ENCODE results near the gene HAUS2.

Gene HAUS2

GRCh38 chr15:42611532-42611931, 62.9 kb downstream of the HAUS2 start:
- no peak for DNase-seq

DNA sequence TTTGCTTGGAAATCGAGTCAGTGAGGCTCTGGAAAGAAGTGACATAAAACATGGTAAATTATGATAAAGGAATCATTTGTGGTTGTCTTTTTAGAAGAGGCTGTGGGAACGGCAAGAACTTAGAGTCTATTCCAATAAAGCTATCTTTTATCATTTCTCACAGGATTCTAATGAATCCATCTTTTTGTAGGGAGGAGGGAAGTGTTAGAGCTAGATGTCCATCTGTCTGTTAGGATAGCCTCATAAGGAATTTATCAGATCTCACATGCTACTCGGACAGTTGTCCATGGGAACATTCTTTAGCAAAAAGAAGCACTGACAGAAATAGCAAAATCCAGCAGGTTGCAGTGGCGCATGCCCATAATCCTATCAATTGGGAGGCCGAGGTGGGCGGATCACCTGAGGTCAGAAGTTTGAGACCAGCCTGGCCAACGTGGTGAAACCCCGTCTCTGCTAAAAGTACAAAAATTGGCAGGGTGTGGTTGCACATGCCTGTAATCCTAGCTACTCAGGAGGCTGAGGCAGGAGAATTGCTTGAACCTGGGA, 63.8 kb downstream of the HAUS2 start:
- DNase-seq = no peak

GRCh38 chr15:42616107-42616506, 67.5 kb downstream of the HAUS2 start:
- DNase-seq = no peak
